ENCODE results near the gene INHBB. TPM values are rescaled to one million over a fixed set of nuclear protein-coding genes. Genes with fewer than 3 reads are reported as not detected.
A peak's percentile ranks its signal among the peaks of the same experiment; 100 is the strongest.

The INHBB gene
- total and polyA plus RNA-seq, 8 donors, result 0.37 to 7.2 (median 0.89) TPM; not detected in 1

DNA sequence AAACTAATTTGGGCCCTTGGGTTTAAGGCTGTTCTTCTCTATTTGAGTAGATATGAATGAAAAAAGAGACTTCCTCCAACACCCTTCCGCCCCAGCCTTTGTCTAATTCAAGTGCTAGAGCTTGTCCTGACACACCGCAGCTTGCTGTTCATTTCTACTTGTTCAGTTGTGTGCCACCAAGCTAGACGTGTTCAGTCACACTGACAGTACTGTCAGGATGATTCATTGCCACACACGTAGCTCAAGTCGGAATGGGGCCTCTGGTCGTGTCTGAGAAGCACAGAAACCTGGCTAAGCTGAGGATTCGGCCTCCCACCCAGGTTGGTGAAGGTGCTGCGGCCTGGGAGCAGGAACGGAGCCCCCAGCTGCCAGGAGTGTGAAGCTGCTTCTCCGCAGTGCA lies 45.6 kb upstream of the INHBB start:
- DNase-seq, result no peak
- no peak overlapping the region for H3K4me3 ChIP-seq
- no peaks in the 10 kb centered on the region for H3K9me3 ChIP-seq
- H3K36me3 ChIP-seq, result peaks cover 12 to 83% (median 77%) of the 10 kb centered on the region in 4 donors
- intact Hi-C loops (cut with DNase I; ENCODE audit: low total_unique reads), result no loop called here
- 84 to 93% (median 91%) methylated on average over 10 of the region's 10 CpGs for WGBS, 5 donors
- no peaks in the 10 kb centered on the region for H3K27me3 ChIP-seq
- peaks cover 0 to 7% (median 0%) of the 10 kb centered on the region in 4 donors for H3K4me1 ChIP-seq
- no peak overlapping the region for H3K27ac ChIP-seq
- no peak for TF ChIP-seq POLR2AphosphoS5 (IDR thresholded peaks at IDR 0.05)
- no peak for TF ChIP-seq POLR2A (IDR thresholded peaks at IDR 0.05)
- TF ChIP-seq EP300 (IDR thresholded peaks at IDR 0.05), result no peak
- TF ChIP-seq, protein P1, sequence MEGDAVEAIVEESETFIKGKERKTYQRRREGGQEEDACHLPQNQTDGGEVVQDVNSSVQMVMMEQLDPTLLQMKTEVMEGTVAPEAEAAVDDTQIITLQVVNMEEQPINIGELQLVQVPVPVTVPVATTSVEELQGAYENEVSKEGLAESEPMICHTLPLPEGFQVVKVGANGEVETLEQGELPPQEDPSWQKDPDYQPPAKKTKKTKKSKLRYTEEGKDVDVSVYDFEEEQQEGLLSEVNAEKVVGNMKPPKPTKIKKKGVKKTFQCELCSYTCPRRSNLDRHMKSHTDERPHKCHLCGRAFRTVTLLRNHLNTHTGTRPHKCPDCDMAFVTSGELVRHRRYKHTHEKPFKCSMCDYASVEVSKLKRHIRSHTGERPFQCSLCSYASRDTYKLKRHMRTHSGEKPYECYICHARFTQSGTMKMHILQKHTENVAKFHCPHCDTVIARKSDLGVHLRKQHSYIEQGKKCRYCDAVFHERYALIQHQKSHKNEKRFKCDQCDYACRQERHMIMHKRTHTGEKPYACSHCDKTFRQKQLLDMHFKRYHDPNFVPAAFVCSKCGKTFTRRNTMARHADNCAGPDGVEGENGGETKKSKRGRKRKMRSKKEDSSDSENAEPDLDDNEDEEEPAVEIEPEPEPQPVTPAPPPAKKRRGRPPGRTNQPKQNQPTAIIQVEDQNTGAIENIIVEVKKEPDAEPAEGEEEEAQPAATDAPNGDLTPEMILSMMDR (IDR thresholded peaks at IDR 0.05), result no peak

DNA sequence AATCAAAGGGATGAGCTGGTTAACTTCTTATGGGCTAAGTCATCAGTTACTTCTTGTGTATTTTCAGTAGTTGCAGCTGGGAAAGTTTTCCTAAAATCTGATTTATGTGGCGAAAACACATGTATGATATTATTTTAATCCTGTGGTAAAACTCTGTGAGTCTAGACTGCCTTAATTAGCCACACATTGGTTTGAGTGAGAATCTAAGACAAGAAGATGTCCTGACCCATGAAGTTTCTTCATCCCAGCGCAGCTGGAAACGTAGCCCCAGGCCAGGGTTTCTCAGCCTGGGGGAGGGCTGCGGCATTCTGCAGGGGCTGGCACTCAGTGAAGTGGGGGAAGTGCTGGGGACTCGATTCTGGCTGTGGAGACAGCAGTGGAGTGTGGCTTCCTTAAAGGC lies 44.7 kb upstream of the INHBB start:
- H3K27me3 ChIP-seq, result no peaks in the 10 kb centered on the region
- intact Hi-C loops (cut with DNase I; ENCODE audit: low total_unique reads), result no loop called here
- H3K4me3 ChIP-seq, result no peak overlapping the region
- H3K36me3 ChIP-seq, result peaks cover 12 to 78% (median 72%) of the 10 kb centered on the region in 4 donors
- no peak overlapping the region for H3K27ac ChIP-seq
- WGBS, 5 donors, result 92 to 99% (median 94%) methylated on average over 5 of the region's 5 CpGs
- H3K4me1 ChIP-seq, result peaks cover 0 to 11% (median 0%) of the 10 kb centered on the region in 4 donors
- no peaks in the 10 kb centered on the region for H3K9me3 ChIP-seq
- DNase-seq, result no peak
- TF ChIP-seq, protein P1 (IDR thresholded peaks at IDR 0.05), result no peak
- TF ChIP-seq POLR2AphosphoS5 (IDR thresholded peaks at IDR 0.05) (no peak), EP300 (IDR thresholded peaks at IDR 0.05) (no peak), POLR2A (IDR thresholded peaks at IDR 0.05) (no peak)

DNA sequence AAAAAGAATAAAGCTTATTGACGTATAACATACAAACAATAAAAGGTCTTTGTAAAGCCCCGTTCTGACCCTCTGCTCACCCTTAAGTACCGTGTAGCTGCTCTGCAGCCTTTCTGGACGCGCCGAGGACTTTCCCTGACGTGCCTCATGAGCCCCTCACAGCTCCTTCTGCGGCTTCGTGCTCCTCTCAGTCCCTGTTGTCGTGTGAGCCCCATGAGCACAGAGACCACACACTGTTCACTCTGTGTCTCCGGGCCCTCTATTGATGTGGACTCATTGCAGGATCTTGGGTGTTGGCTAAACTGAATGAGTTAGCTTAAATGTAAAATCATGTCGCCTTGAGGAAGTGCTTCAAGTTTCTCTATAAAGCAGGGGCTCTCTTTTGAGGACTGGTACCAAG lies 43.6 kb upstream of the INHBB start:
- intact Hi-C loops (cut with DNase I; ENCODE audit: low total_unique reads), result no loop called here
- peaks cover 0 to 11% (median 0%) of the 10 kb centered on the region in 4 donors for H3K4me1 ChIP-seq
- WGBS, 5 donors, result 88 to 93% (median 92%) methylated on average over 12 of the region's 12 CpGs
- H3K9me3 ChIP-seq, result no peaks in the 10 kb centered on the region
- H3K36me3 ChIP-seq, result peaks cover 12 to 70% (median 62%) of the 10 kb centered on the region in 4 donors
- TF ChIP-seq POLR2AphosphoS5 (IDR thresholded peaks at IDR 0.05) (no peak), EP300 (IDR thresholded peaks at IDR 0.05) (no peak), POLR2A (IDR thresholded peaks at IDR 0.05) (no peak)
- TF ChIP-seq, protein P1 (IDR thresholded peaks at IDR 0.05), result no peak
- no peak overlapping the region for H3K4me3 ChIP-seq
- no peaks in the 10 kb centered on the region for H3K27me3 ChIP-seq
- DNase-seq, result no peak
- H3K27ac ChIP-seq, result no peak overlapping the region

DNA sequence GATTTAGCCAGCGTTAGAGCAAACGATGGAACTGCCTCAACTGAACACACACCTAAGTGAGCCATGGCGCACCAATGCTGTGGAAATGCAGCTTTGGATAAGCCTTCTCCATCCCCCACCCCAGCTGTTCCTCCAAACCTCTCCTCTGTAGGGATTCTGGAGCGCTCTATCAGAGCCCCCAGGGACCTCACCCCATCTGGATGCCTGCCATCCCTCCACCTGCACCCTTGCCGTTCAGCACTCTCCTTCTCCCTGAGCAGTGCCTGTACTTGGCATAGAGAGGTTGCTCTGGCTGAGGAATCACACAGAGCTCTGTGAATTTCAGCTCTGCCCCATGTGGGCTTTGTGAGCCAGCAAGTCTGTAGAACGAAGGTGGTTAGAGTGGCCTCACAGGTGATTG lies 42.8 kb upstream of the INHBB start:
- Histone ChIP-seq H3K27ac (no peak overlapping the region), H3K27me3 (no peaks in the 10 kb centered on the region), H3K4me1 (peaks cover 0 to 11% (median 0%) of the 10 kb centered on the region in 4 donors), H3K9me3 (no peaks in the 10 kb centered on the region), H3K36me3 (peaks cover 12 to 61% (median 54%) of the 10 kb centered on the region in 4 donors), H3K4me3 (no peak overlapping the region)
- DNase-seq, result no peak
- 82 to 88% (median 83%) methylated on average over 6 of the region's 6 CpGs for WGBS, 5 donors
- intact Hi-C loops (cut with DNase I; ENCODE audit: low total_unique reads), result no loop called here
- TF ChIP-seq POLR2AphosphoS5 (IDR thresholded peaks at IDR 0.05) (no peak), EP300 (IDR thresholded peaks at IDR 0.05) (no peak)

DNA sequence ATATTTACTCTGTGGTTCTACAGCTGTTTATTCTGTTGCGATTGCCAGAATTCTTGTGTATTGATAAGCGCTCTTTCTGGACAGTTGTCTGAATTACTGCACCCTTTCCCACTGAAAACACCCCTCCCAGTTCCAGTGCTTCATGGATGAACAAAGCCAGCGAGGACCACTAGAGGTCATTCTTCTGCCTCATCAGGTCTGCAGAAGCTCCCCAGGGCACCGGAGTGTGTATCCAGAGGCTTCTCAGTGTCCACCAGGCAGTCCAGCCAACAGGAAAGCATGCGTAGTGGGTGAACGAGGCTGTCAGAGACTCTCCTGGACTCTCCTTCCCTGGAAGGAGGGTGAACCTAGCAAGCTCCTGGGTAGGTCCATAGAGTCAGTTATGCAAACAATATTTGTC lies 40.6 kb upstream of the INHBB start:
- 32 to 64% (median 46%) methylated on average over 4 to 6 of the region's 6 CpGs for WGBS, 5 donors
- no peaks in the 10 kb centered on the region for H3K27me3 ChIP-seq
- peaks cover 0 to 11% (median 0%) of the 10 kb centered on the region in 4 donors for H3K4me1 ChIP-seq
- peak; percentile 5 to 36 for DNase-seq
- no peaks in the 10 kb centered on the region for H3K9me3 ChIP-seq
- no peak overlapping the region for H3K27ac ChIP-seq
- no peak for TF ChIP-seq EP300 (IDR thresholded peaks at IDR 0.05)
- no peak for TF ChIP-seq POLR2AphosphoS5 (IDR thresholded peaks at IDR 0.05)
- TF ChIP-seq, protein P1 (IDR thresholded peaks at IDR 0.05), result no peak
- no peak for TF ChIP-seq POLR2A (IDR thresholded peaks at IDR 0.05)
- intact Hi-C loops (cut with DNase I; ENCODE audit: low total_unique reads), result no loop called here
- H3K4me3 ChIP-seq, result no peak overlapping the region
- peaks cover 10 to 40% (median 34%) of the 10 kb centered on the region in 4 donors for H3K36me3 ChIP-seq

Measured in stomach (tissue), 9 donors.